Thyroid gland (tissue), 4 donors: ENCODE measurements around the gene CEP131. TPM values are rescaled to one million over a fixed set of nuclear protein-coding genes. Genes with fewer than 3 reads are reported as not detected.

Experiments
- DNase-seq, 2 donors: peaks; one replicate each; pipeline ENCODE4 v3.0.0-alpha.2; 2019
- H3K27ac ChIP-seq, 3 donors: fragments of 200-600 bp; sonication (generic); 1 replicate in 2 of 3; 2 replicates in 1 of 3; pipeline ENCODE4 v1.5.1; 2016 to 2019; ENCODE audit warnings: mild to moderate bottlenecking in 1 of 3, moderate library complexity in 1 of 3
- H3K27me3 ChIP-seq: fragments of 200-600 bp; sonication (generic); one replicate; pipeline ENCODE4 v1.5.1; 2019
- H3K36me3 ChIP-seq, 2 donors: fragments of 200-600 bp; sonication (generic); one replicate each; pipeline ENCODE4 v1.5.1; 2016 to 2019
- H3K4me1 ChIP-seq, 2 donors: fragments of 200-600 bp; sonication (generic); one replicate each; pipeline ENCODE4 v1.5.1; 2017 to 2019
- H3K4me3 ChIP-seq, 3 donors: fragments of 200-600 bp; sonication (generic); replicated peaks in 1 of 3; 1 replicate in 2 of 3; 2 replicates in 1 of 3; pipeline ENCODE4 v1.5.1; 2016; ENCODE audit warnings: mild to moderate bottlenecking in 1 of 3
- H3K9me3 ChIP-seq: fragments of 200-600 bp; sonication (generic); one replicate; pipeline ENCODE4 v1.5.1; 2017
- POLR2A ChIP-seq, 2 donors: fragments of 450-650 bp; IDR thresholded peaks; one replicate each; pipeline ENCODE4 v1.6.1; 2017; ENCODE audit warnings: antibody characterized with exemption in 2 of 2, mild to moderate bottlenecking in 2 of 2, moderate library complexity in 1 of 2
- WGBS, 2 donors: methylation state at CpG; one replicate each; pipeline ENCODE4 v1.1.5; 2017; 5-methylcytosine and 5-hydroxymethylcytosine counted together
- intact Hi-C: fragments of 100-400 bp; cut with DNase I; formaldehyde crosslinking; loops from one replicate; pipeline ENCODE4 v1.15.1; 2023
- total RNA-seq, 4 donors: library from RNA; depleted of rRNA; stranded (reverse); fragments of >200 nt; gene quantifications; one replicate each; pipeline ENCODE4 v1.2.3, GENCODE V29; 2016
- TF ChIP-seq, protein P1 (sequence below), 6 experiments: fragments of 200-600 bp in 3 of 6; fragments of 450-650 bp in 3 of 6; sonication (generic) in 3 of 6; IDR thresholded peaks; one replicate each; pipeline ENCODE4 v1.5.1; 2016 to 2019; ENCODE audit warnings: antibody characterized with exemption in 6 of 6, mild to moderate bottlenecking in 2 of 6, inconsistent platforms in 1 of 6, moderate library complexity in 1 of 6

CEP131 gene
- total RNA-seq, 4 donors from 2014 or later = 6.9 to 12.0 (median 8.6) TPM

DNA sequence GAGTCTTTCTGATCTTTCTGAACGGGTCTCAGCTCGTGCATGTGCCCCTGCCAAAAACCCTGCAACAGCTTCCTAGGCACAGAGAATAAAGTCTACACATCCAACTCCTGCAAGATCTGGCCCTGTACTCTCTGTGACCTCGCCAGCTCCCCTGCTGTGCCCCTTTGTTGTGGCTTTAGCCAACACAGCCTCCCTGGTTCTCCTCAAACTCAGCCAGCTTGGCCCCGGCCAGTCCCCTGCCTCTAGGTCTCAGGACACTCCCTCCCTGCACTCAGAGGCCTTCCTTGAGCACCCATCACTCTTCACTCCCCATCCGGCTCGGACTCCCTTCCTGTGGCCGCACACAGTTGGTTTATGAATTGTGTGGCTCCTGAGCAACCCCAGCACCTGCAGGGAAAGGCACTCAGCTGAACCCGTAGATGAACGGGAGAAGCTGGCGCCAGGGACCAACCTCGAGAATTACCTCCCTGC, 1.4 kb downstream of the CEP131 start:
- H3K27me3 ChIP-seq = no peaks in the 10 kb centered on the region
- intact Hi-C loops = loop anchor here (10.0 kb wide), 1 partner anchor 187 kb away; the partner anchor contains the start of gene BAIAP2

DNA sequence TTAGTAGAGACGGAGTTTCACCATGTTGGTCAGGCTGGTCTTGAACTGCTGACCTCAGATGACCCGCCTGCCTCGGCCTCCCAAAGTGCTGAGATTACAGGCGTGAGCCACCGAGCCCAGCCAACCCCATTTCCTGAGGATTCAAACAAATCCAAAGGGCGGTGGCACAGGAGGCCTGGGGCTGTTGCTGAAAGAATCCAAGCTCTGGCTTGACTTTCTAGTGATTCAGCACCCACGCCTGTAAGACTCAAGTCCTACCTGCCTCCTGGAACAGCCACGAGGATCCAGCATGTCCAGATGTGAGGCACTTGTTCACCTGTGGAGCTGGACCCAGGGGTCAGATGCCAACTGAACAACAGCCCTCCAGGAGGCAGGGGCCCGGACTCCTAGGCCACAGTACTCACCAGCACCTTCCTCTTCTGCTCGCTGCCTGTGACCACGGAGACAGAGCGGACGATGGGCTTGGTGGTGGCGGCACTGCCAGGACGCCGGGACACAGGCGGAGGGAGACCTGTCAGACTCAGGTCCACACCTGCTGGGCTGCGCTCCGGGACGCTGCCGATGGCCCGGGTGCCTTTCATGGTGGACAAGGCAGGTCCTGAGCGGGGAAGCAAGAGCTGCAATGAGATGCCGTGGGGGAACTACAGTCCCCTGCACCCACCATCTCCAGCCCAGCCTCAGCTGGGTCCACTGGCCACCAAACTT, 3.1 kb downstream of the CEP131 start:
- Histone ChIP-seq H3K4me1 (peaks cover 12 to 16% of the 10 kb centered on the region in 2 donors), H3K27me3 (no peaks in the 10 kb centered on the region), H3K36me3 (peaks cover 0 to 3% of the 10 kb centered on the region in 2 donors), H3K27ac (no peak overlapping the region), H3K4me3 (no peak overlapping the region), H3K9me3 (no peaks in the 10 kb centered on the region)
- TF ChIP-seq, protein P1, sequence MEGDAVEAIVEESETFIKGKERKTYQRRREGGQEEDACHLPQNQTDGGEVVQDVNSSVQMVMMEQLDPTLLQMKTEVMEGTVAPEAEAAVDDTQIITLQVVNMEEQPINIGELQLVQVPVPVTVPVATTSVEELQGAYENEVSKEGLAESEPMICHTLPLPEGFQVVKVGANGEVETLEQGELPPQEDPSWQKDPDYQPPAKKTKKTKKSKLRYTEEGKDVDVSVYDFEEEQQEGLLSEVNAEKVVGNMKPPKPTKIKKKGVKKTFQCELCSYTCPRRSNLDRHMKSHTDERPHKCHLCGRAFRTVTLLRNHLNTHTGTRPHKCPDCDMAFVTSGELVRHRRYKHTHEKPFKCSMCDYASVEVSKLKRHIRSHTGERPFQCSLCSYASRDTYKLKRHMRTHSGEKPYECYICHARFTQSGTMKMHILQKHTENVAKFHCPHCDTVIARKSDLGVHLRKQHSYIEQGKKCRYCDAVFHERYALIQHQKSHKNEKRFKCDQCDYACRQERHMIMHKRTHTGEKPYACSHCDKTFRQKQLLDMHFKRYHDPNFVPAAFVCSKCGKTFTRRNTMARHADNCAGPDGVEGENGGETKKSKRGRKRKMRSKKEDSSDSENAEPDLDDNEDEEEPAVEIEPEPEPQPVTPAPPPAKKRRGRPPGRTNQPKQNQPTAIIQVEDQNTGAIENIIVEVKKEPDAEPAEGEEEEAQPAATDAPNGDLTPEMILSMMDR (IDR thresholded peaks at IDR 0.05) = no peak
- no peak for TF ChIP-seq POLR2A (IDR thresholded peaks at IDR 0.05)
- WGBS, 2 donors = 92 to 97% methylated on average over 18 to 22 of the region's 24 CpGs
- no peak for DNase-seq
- intact Hi-C loops = loop anchor here (10.0 kb wide), 1 partner anchor 185 kb away; the partner anchor contains the start of gene BAIAP2

More for the DNA sequence above, 1.4 kb downstream of the CEP131 start:
- no peaks in the 10 kb centered on the region for H3K9me3 ChIP-seq
- H3K4me1 ChIP-seq = peaks cover 12 to 16% of the 10 kb centered on the region in 2 donors
- no peak for DNase-seq
- WGBS, 2 donors = 63 to 73% methylated on average over 11 of the region's 11 CpGs
- peaks cover 0 to 3% of the 10 kb centered on the region in 2 donors for H3K36me3 ChIP-seq
- no peak for TF ChIP-seq POLR2A (IDR thresholded peaks at IDR 0.05)
- TF ChIP-seq, protein P1 (IDR thresholded peaks at IDR 0.05) = no peak
- H3K4me3 ChIP-seq = no peak overlapping the region
- H3K27ac ChIP-seq = no peak overlapping the region

DNA sequence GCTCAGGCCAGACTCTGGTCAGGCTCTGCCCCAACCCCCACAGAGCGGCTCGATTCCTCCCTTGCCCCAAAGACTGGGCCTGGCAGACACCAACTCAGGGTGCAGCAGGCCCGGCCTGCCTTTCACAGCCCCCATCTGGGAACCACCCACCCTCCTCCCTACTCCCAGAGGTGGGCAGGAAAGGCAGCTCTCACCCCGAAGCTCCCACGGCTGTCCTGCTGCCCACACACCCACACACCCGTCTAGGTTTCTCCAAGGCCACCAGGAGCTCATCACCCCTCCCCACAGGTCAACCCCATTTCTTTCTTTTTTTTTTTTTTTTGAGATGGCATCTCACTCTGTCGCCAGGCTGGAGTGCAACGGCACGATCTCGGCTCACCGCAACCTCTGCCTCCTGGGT, 3.8 kb downstream of the CEP131 start:
- Histone ChIP-seq H3K4me3 (no peak overlapping the region), H3K27ac (no peak overlapping the region), H3K27me3 (no peaks in the 10 kb centered on the region), H3K9me3 (no peaks in the 10 kb centered on the region), H3K36me3 (peaks cover 0 to 3% of the 10 kb centered on the region in 2 donors), H3K4me1 (peaks cover 12 to 16% of the 10 kb centered on the region in 2 donors)
- intact Hi-C loops = no loop called here
- WGBS, 2 donors = 95 to 96% methylated on average over 11 of the region's 11 CpGs
- TF ChIP-seq POLR2A (IDR thresholded peaks at IDR 0.05) = no peak
- TF ChIP-seq, protein P1 (IDR thresholded peaks at IDR 0.05) = no peak
- no peak for DNase-seq

DNA sequence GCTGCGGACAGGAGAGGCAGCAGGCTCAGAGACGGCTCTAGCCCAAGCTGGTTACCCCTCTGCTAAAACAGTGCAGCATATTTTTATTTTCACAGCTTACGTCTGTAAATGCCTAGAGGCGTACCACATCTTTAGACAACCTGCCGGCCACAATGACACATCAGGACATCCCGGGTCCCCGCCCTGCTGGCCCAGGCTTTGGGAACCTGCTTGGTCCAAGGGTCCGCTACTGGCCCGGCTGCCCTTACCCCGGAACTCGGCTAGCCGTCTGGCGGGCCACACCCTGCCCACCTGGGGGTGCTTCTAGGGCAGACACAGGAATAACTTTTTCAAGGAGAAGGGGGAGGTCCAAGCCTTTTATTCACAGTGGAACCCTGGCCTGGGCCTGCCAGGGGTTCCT, 4.3 kb downstream of the CEP131 start:
- no peak overlapping the region for H3K27ac ChIP-seq
- H3K4me1 ChIP-seq = peaks cover 12 to 15% of the 10 kb centered on the region in 2 donors
- no peaks in the 10 kb centered on the region for H3K27me3 ChIP-seq
- intact Hi-C loops = no loop called here
- no peak for DNase-seq
- WGBS, 2 donors = 92 to 100% methylated on average over 3 to 13 of the region's 13 CpGs
- TF ChIP-seq POLR2A (IDR thresholded peaks at IDR 0.05) = no peak
- TF ChIP-seq, protein P1 (IDR thresholded peaks at IDR 0.05) = no peak
- H3K4me3 ChIP-seq = no peak overlapping the region
- no peaks in the 10 kb centered on the region for H3K9me3 ChIP-seq
- peaks cover 0 to 3% of the 10 kb centered on the region in 2 donors for H3K36me3 ChIP-seq

DNA sequence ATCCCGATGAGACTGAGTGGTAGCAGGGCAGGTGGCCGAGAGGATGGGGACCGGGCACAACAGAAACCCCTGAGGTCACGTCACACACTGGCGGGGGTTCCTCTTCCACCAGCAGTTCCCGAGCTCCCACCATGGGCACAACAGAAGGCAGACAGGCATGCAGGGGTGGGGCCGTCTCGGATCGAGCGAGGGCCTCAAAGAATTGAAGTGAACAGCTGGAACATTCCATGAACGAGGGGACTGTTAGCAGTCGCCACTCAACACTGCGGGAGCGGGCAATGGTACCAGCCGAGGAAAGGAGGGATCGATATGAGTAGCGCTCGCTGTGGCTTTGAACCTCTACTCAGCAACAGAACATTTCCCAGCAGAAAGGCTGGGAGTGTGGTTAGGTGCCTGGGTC, 5.3 kb downstream of the CEP131 start:
- intact Hi-C loops = no loop called here
- Histone ChIP-seq H3K27me3 (no peaks in the 10 kb centered on the region), H3K27ac (no peak overlapping the region), H3K9me3 (no peaks in the 10 kb centered on the region), H3K4me3 (no peak overlapping the region), H3K36me3 (peaks cover 0 to 3% of the 10 kb centered on the region in 2 donors), H3K4me1 (peaks cover 12 to 13% of the 10 kb centered on the region in 2 donors)
- DNase-seq = no peak
- TF ChIP-seq, protein P1 (IDR thresholded peaks at IDR 0.05) = no peak
- no peak for TF ChIP-seq POLR2A (IDR thresholded peaks at IDR 0.05)
- WGBS, 2 donors = 90 to 93% methylated on average over 18 of the region's 18 CpGs
